ENCODE data around the gene CCDC97. TPM values are rescaled to one million over a fixed set of nuclear protein-coding genes. Genes with fewer than 3 reads are reported as not detected.

CCDC97 gene
- total RNA-seq, 1 donor from 2014 or later: 30.3 TPM

- intact Hi-C loops (cut with DNase I): no loop called here
- H3K36me3 ChIP-seq: peaks cover 25% of the 10 kb centered on the region
- peak; percentile 4 to 15 for ATAC-seq
- H3K27ac ChIP-seq: peak overlapping the region; percentile 100
- peak overlapping the region; percentile 96 for H3K4me3 ChIP-seq
- H3K27me3 ChIP-seq (ENCODE audit: low read depth): no peaks in the 10 kb centered on the region
- no peaks in the 10 kb centered on the region for H3K9me3 ChIP-seq
- TF ChIP-seq, protein P1, sequence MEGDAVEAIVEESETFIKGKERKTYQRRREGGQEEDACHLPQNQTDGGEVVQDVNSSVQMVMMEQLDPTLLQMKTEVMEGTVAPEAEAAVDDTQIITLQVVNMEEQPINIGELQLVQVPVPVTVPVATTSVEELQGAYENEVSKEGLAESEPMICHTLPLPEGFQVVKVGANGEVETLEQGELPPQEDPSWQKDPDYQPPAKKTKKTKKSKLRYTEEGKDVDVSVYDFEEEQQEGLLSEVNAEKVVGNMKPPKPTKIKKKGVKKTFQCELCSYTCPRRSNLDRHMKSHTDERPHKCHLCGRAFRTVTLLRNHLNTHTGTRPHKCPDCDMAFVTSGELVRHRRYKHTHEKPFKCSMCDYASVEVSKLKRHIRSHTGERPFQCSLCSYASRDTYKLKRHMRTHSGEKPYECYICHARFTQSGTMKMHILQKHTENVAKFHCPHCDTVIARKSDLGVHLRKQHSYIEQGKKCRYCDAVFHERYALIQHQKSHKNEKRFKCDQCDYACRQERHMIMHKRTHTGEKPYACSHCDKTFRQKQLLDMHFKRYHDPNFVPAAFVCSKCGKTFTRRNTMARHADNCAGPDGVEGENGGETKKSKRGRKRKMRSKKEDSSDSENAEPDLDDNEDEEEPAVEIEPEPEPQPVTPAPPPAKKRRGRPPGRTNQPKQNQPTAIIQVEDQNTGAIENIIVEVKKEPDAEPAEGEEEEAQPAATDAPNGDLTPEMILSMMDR (IDR thresholded peaks at IDR 0.05): no peak
- peaks cover 37% of the 10 kb centered on the region for H3K4me1 ChIP-seq
- peak; percentile 75 for DNase-seq
Observed at GRCh38 chr19:41264581-41265394, 45.2 kb upstream of the CCDC97 start.

DNA sequence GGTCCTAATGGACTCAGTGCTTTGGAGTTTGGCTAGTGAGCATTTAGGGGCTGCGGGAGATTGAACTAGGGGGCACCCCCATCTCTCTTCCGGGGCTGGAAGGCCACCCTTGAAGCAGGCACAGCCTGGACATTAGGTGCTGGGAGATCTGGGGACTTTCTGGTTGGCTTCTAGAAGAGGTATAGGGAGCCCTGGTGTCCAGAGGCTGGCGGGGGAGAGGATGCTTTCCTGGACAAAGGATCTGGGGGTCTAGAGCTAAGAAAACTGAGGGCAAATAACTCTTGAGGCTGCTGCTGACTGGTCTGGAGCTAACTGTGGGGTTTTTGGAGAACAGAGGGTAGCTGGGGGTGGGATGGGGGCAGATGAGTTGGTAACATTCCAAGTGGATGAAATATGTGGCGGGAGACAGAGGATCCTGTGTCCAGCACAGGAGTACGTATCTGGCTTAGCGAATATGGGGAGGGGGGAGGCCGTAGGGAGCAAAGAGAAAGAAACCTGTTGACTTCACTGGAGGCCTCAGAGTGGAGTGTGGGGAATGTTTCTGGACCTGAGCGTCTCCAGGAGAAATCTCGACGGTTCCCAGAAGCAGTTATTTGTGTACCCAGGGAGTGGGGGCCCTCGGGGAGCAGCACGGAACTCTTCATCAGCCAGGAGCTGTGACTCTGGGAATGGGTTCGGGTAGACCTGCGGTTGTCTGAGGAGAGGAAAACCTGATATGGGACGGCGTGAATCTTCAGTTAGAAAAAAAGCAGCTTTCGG lies 44.4 kb upstream of the CCDC97 start:
- peak overlapping the region; percentile 96 for H3K4me3 ChIP-seq
- ATAC-seq: no peak
- DNase-seq: no peak
- no peaks in the 10 kb centered on the region for H3K27me3 ChIP-seq (ENCODE audit: low read depth)
- no peaks in the 10 kb centered on the region for H3K9me3 ChIP-seq
- H3K36me3 ChIP-seq: peaks cover 31% of the 10 kb centered on the region
- intact Hi-C loops (cut with DNase I): no loop called here
- H3K4me1 ChIP-seq: peaks cover 37% of the 10 kb centered on the region
- H3K27ac ChIP-seq: peak overlapping the region; percentile 100
- TF ChIP-seq, protein P1 (IDR thresholded peaks at IDR 0.05): no peak

- Histone ChIP-seq H3K27me3 (ENCODE audit: low read depth) (no peaks in the 10 kb centered on the region), H3K4me3 (no peak overlapping the region), H3K36me3 (peaks cover 66% of the 10 kb centered on the region), H3K4me1 (peaks cover 28% of the 10 kb centered on the region), H3K27ac (no peak overlapping the region), H3K9me3 (no peaks in the 10 kb centered on the region)
- TF ChIP-seq, protein P1 (IDR thresholded peaks at IDR 0.05): no peak
- intact Hi-C loops (cut with DNase I): no loop called here
- no peak for ATAC-seq
- DNase-seq: no peak
Observed at GRCh38 chr19:41269055-41269454, 40.9 kb upstream of the CCDC97 start.

GRCh38 chr19:41269571-41269970 lies 40.4 kb upstream of the CCDC97 start:
- peaks cover 71% of the 10 kb centered on the region for H3K36me3 ChIP-seq
- peaks cover 28% of the 10 kb centered on the region for H3K4me1 ChIP-seq
- H3K27me3 ChIP-seq (ENCODE audit: low read depth): no peaks in the 10 kb centered on the region
- TF ChIP-seq, protein P1 (IDR thresholded peaks at IDR 0.05): no peak
- no peaks in the 10 kb centered on the region for H3K9me3 ChIP-seq
- no peak overlapping the region for H3K4me3 ChIP-seq
- intact Hi-C loops (cut with DNase I): no loop called here
- no peak overlapping the region for H3K27ac ChIP-seq
- no peak for DNase-seq
- no peak for ATAC-seq

DNA sequence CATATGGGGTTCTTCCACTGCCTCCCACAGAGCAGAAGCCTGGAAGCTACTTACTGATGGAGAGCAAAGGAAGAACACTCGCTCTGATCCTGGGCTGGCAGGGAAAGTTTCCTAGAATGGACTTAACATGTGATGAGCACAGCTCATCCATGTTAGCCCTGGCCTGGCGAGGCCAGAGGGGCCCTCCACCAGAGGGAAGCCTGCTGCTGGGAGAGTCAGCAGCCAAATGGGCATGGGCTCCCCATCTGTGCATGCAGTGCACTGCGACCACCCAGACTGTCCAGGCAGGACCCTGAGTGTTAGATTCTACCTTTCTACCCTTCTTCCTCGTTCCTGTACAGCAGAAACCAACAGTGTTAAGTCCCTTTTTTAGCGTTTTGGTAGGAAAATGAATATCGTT lies 36.9 kb upstream of the CCDC97 start:
- intact Hi-C loops (cut with DNase I): no loop called here
- no peaks in the 10 kb centered on the region for H3K27me3 ChIP-seq (ENCODE audit: low read depth)
- H3K27ac ChIP-seq: no peak overlapping the region
- H3K36me3 ChIP-seq: peaks cover 100% of the 10 kb centered on the region
- H3K9me3 ChIP-seq: no peaks in the 10 kb centered on the region
- no peak overlapping the region for H3K4me3 ChIP-seq
- peaks cover 1% of the 10 kb centered on the region for H3K4me1 ChIP-seq
- DNase-seq (no peak), ATAC-seq (no peak)
- TF ChIP-seq, protein P1 (IDR thresholded peaks at IDR 0.05): no peak
